C4-2B (cell line): ENCODE measurements around the gene CCDC141.

Source experiments
- H3K27ac ChIP-seq: fragments of 450-650 bp; 2 replicates; pipeline ENCODE4 v1.5.1; 2017
- CTCF ChIP-seq: fragments of 450-650 bp; conservative IDR thresholded peaks from 2 replicates; pipeline ENCODE4 v1.5.1; 2017; ENCODE audit warnings: mild to moderate bottlenecking
- ZFX ChIP-seq: fragments of 450-650 bp; IDR thresholded peaks from 2 replicates; pipeline ENCODE4 v1.6.1; 2017

Gene CCDC141

DNA sequence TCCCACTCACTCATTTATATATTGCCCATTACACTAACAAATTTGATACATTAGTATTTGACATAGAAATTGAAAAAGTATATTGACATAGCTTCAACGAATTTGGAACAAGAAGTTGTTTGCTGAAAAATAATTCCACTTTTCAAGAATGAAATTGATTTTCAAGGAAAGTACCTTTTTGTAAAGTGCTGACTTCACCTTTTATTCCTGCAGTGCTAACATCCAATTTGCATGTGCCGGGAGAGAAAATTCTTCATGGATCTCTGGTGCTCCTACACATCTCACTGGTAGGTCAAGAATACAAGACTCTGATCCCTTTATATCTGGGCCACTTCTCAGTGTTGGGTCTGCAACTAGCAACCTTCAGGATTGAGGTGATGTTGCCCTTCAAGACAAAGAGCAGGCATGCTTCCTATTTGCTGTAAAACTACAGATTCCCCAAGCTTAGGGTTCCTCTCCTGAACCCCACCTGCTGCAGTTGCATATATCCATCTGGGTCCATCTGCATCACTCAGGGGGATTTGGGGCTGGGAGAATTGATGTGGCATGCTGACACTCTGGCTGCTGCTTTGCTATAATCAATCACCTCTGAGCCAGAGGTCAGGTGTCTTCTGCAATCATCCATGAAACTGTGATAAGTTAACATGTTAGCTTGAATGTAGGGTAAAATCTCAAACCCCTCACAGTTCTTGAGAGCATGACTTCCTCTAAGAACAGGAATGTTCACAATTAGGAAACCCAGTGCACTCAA is 134.3 kb downstream of the CCDC141 start:
- H3K27ac ChIP-seq = no peak overlapping the region
- no peak for TF ChIP-seq ZFX
- no peak for TF ChIP-seq CTCF

GRCh38 chr2:178914259-178914849 is 135.6 kb downstream of the CCDC141 start:
- TF ChIP-seq ZFX = no peak
- peak; percentile 88 for TF ChIP-seq CTCF
- no peak overlapping the region for H3K27ac ChIP-seq

GRCh38 chr2:178913049-178913441 is 136.9 kb downstream of the CCDC141 start:
- TF ChIP-seq ZFX = no peak
- no peak for TF ChIP-seq CTCF
- H3K27ac ChIP-seq = no peak overlapping the region

DNA sequence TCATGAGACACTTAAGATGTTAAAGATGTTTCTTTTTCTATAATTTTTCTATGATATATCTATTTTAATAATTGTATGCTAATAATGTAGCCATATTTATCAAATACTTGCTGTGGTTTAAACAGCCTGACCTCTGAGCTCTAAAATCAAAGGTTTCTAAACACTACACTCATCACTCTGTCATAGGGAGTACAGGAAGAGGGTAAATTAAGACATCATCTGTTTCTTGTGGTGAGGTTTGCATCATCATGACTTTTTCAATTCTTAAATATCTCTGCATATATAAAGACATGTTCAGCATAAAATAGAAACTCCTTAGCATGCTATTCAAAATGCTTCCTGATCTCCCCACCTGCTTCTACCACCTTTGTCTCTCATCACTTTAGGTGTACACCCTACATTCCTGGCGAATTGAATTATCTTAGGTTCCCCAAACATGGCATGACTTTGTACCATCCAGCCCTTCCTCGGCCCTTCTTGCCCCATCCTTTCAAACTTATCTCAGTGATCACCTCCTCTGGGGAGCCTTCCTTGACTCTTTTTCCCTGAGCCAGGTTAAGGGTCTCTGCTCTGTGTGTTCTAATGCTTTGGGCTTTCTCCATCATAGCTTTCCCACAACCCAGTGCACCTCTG is 137.4 kb downstream of the CCDC141 start:
- no peak overlapping the region for H3K27ac ChIP-seq
- TF ChIP-seq CTCF = no peak
- no peak for TF ChIP-seq ZFX

- TF ChIP-seq ZFX = no peak
- H3K27ac ChIP-seq = no peak overlapping the region; the same call in 1 of the 2 replicates
These were observed 138.9 kb downstream of the CCDC141 start for GRCh38 chr2:178911039-178911438.

GRCh38 chr2:178910005-178910404 is 139.9 kb downstream of the CCDC141 start:
- H3K27ac ChIP-seq = peak overlapping the region; percentile 85; the same call in 1 of the 2 replicates
- TF ChIP-seq CTCF (no peak), ZFX (no peak)

DNA sequence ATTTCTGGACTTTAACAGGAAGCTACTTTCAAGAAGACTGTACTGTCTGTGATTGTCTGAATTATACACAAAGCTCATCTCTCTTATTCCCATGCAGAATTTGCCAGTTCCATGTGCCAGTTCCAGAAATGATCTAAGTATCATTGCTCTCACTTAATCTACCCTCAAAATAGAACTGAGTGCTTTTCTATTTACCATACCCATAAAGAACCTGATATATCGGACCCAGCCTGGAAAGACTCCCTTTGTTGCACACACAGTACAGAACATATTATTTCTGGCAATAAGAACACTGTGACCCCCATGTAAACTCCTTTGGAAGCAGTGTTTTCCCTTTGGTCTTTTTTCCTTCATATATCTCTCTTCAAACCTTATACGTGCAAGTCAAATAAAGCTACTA is 140.4 kb downstream of the CCDC141 start:
- H3K27ac ChIP-seq = no peak overlapping the region
- TF ChIP-seq CTCF (no peak), ZFX (no peak)
